HG02943 (cell line): ENCODE measurements around the gene LIPA.

ENCODE experiments used
- ATAC-seq: cut with Tn5 transposase; IDR thresholded peaks from one replicate; pipeline ENCODE4 v1.9.1; 2021; ENCODE audit warnings: mild to moderate bottlenecking, low read depth, moderate library complexity; ENCODE audit not compliant: unreplicated experiment

LIPA gene

GRCh38 chr10:89241486-89242344 is 9.9 kb downstream of the LIPA start:
- ATAC-seq: no peak

DNA sequence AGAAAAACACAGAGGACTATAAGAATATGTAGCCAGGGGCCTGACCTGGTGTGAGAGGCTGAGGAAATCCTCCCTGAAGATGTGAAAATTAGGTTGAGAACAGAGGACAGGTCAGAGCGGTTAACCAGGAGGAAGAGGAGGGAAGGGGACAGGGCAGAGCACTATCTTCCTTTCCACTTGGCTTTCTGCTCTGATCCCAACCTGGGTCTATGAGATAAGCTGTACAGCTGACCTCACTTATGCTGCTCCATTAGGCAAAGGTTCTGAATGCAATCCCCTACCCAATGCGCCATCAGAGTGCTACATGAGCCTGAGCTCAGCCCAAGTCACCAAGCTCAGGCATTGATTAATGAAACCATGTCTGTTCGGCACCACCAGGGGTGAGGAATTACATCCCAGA is 10.5 kb downstream of the LIPA start:
- ATAC-seq: no peak

DNA sequence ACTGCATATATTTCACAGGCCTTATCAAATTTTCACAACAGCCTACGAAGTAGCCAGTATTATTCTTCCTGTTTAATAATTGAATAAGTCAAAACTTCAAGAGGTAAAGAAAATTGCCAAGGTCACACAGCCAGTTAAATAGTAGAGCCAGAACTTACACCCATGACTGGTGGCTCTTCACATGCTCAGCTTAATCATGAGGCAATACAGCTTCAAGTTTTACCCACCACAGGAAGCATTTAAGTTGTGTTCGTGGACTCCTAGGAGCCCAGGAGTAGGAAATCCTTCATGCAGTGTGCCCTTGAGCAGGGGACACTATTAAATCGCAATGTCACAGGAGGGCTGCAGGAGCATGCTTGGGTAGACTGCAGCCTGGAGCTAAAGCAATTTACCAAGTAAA is 11.1 kb downstream of the LIPA start:
- ATAC-seq: no peak

- ATAC-seq: no peak
These were observed 12.5 kb downstream of the LIPA start for GRCh38 chr10:89238956-89239644.

DNA sequence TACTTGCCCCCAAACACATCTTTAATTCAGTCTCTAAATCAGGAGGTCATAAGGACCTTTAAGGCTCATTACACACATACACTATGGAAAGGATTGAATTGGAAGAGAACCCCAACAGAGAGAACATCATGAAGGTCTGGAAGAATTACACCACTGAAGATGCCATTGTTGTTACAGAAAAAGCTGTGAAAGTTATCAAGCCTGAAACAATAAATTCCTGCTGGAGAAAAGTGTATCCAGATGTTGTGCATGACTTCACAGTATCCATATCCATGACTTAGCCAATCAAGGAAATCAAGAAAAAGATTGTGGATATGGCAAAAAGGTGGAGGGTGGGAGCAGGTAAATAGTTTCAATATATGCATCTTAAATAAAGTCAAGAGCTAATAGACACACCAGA is 13.7 kb downstream of the LIPA start:
- no peak for ATAC-seq

- no peak for ATAC-seq
These were observed 15.3 kb downstream of the LIPA start for GRCh38 chr10:89236226-89236797.

DNA sequence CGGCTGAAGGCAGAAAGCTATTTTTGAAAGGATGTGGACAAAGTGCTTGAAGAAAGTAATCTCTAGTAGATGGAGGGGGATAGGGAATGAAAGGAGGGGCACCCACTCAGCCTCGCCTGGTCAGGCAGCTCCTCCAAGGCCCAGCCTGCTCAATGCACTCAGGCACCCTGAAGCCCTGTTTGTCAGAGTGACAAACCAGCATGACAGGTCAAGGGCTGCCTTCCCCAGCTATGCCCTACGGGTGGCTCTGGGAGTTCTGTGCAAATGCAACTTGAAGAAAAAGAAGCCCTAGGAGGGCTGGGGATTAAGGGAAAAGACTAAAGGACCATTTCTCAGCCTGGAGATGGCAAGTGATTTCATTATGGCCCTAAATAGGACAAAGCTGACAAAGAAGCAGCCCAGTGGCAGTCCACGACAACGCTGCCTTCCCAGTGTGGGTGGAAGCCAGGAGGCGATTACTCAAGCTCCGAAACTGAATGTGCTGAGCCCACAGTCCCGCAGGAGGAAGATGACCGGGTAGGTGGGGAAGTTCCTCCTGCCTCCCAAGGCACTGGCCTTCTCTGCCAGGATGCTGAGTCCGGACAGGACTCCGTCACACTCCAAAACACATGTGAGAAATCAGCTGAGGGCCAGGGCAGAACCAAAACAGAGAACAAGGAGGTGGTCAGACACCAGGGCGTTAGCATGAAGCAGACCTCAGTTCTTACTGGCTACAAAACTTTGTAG is 16.3 kb downstream of the LIPA start:
- ATAC-seq: no peak

DNA sequence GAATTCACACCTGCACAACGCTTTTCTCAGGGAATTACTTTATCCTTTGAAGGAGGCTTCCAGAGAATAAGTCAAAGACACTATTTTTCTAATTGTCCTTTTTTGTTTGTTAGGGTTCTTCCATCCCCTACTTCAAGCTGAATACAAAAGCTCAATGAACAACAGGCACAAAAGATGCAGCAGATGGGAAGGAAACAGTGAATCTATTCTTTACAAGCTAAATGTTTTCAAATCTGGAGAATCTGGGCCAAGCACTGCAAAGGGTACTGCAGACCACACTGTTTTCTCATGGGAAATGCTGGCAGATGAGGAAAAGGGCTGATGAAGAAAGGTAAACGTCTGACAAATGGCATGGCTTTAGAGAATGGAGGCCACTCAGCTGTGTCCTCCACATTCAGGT is 18.5 kb downstream of the LIPA start:
- no peak for ATAC-seq

DNA sequence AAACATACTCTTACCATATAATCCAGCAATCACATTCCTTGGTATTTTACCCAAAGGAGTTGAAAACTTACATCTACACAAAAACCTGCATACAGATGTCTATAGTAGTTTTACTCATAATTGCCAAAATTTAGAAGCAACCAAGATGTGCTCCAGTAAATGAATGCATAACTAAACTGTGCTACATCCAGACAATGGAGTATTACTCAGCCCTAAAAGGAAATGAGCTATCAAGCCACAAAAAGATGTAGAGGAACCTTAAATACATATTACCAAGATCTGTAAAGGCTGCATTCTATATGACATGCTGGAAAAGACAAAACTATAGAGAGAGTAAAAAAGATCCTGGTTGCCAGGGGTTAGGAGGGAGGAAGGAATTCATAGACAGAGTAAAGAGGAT is 22.6 kb downstream of the LIPA start:
- no peak for ATAC-seq

DNA sequence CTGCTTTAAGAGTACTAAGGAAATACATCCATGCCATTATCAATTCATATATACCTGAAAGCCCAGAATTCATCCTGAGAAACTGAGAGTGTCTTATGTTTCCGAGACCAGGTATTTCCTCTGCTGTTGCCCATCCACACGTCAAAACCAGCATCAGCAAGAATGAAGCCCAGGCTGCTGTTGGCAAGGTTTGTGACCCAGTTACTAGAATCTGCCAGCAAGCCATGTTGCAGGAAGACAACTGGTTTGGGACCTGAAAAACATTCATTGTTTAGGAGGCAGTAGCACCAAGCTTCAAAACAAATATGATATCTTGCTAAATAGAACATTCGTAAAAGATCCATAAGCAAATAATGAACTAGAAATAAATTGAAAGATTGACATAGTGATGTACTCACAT is 23.4 kb downstream of the LIPA start:
- no peak for ATAC-seq

DNA sequence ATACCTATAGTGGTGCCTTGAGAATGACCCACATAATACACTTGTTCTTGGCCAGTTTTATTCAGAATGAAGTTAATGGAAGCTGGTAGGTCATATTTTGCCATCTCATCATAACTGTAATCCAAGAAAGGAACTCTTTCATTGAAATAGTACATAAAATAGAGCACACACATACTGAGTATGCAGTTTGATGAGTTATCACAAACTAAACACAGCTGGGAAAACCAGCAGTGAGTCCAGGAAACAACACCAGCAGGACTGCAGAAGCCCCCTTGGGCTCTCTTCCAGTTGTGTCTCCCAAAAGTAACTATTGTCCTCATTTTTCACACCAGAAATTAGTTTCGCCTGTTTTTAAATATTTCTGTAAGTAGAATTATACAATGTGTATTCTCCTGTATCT is 24.7 kb downstream of the LIPA start:
- no peak for ATAC-seq

GRCh38 chr10:89224739-89225443 is 26.7 kb downstream of the LIPA start:
- no peak for ATAC-seq

GRCh38 chr10:89221919-89222318 is 29.7 kb downstream of the LIPA start:
- ATAC-seq: no peak

DNA sequence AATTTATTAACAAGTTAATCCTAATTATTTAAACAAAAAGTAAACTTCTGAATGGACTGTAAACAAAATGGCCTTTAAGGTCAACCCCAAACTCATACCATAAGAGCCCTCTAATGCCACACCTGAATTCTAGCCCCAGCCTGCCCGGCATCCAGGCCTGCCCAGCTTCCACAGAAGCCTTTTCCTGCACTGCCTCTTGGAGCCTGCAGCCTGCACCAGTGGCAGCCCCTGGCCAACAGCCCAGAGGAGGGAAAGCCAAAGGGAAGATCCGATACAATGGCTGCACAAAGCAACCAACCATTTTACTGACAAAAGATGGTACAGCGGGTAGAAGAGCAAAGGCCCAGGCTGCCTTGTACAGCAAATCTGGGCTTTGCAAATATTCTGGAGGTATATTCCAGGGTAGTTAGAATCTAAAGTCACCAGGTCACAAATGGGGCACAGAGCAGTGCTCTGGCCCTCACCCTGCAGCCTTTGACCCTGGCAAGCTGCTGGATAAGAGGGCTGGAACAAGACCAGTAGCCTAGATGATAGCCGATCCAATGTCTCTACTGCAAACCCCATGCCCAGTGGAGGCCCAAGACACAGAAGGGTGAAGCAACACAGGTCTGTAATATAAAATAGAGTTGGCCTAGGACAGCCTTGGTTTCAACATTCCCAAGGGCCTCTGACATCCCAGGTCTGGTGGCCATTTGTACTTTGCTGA is 31.9 kb downstream of the LIPA start:
- no peak for ATAC-seq

DNA sequence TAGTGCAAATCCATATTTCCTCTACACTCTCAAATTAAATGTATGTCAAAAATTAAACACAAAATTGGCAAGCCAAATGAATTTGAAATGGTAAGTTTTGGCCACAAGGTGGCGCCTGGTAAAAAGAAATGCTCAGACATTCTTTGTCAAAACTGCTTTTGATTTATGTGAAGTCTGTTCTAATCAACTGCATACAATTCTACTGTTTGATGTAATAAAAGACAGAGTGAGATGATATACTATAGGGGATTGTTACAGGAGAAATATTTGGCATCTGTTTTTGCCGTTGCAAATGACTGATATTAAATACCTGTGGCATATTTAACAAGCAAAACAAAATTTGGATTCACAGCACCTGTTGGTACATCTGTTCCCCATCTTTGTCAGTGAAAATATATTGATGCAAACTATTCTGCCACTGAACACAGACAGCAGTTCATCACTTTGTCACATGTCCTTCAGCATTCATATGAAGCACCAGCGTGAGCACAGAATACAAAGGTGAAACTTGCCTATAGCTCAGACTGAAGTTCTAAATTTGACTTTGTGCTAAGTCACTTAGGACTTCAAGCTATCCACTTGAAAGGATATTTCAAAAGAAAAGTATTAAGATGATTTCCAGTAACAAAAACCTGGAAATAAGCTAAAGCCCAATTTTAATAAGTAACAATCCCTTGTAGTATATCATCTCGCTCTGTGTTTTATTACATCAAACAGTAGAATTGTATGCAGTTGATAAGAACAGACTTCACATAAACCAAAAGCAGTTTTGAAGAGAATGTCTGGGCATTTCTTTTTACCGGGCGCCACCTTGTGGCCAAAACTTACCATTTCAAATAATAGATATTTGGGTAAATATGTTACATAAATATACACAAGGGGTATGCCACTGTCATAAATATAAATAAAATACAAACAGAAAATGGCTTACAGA is 34.3 kb downstream of the LIPA start:
- no peak for ATAC-seq

DNA sequence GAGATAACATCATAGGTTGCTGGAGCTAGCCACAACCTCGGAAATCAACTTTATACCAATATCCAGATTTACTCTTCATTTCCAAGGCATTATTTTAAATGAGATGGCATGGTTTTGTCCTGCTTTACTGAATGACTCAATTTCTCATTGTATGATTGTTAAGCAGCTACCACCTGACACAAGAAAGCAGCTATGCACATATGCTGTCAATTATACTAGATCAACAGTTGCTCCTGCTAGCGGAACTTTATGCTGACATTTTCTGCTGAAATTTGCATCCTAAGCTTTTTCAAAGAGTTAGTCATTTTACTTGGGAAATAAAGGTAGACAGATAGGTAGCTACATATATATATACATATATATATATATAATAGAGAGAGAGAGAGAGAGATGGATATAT is 35.5 kb downstream of the LIPA start:
- ATAC-seq: no peak

DNA sequence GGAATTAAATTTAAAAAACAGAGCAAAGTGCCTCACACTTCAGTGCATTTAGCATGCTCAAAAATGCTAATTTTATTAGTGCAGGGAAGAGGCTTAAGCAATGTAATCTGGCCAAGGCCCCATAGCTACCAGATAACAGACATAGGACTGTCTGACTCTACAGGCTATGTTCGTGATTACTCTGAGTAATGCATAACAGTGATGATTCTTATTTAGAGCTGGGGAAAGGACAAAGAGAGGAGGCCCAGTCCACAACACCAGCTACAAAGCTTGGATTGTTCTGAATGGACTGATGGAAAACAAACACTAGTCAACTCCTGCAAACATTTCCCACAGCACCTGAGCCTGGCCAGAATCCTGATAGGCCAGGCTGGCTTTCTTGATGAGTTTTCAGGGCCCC is 36.1 kb downstream of the LIPA start:
- ATAC-seq: no peak

DNA sequence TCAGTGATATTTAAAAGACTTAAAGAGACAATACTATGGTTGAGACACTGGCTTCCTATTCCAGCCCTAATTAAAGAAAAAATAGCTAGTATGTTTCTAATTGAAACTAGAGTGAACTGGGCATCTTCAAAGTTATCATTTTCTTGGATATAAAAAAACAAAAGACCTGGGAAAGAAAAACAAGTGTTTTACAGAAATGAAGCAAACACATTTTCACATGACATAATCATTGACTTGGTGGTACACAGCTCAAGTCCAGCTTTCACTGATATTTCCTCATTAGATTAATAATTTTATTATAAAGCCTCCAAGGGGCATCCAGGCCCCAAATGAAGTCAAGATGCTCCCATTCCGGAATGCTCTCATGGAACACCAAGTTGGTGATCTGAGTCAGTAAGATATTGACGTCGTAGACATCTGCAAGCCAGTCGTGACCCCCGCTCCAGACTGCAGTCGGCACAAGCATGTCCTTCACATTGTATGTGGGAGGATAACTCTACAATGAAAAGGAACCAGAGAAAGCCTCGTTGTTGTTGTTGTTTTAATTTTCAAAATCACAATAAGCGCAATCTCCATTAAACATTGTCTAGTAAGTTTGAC is 36.9 kb downstream of the LIPA start:
- ATAC-seq: no peak
